H4 (cell line): ENCODE results near the gene SLC25A14. TPM values are rescaled to one million over a fixed set of nuclear protein-coding genes. Genes with fewer than 3 reads are reported as not detected.
A peak's percentile ranks its signal among the peaks of the same experiment; 100 is the strongest.

Source experiments
- DNase-seq: peaks from one replicate; pipeline ENCODE4 v3.0.0-alpha.2; 2015; ENCODE audit warnings: low spot score
- total RNA-seq: library from RNA; depleted of rRNA; stranded (reverse); fragments of >200 nt; shearing (Covaris generic); gene quantifications from 2 replicates; pipeline ENCODE4 v1.2.3, GENCODE V29; 2014; rRNA removed

SLC25A14 gene
- total RNA-seq, 1 experiment from 2014 or later = 16.7 TPM

GRCh38 chrX:130378024-130378669, 38.4 kb downstream of the SLC25A14 start:
- no peak for DNase-seq

- DNase-seq = no peak
Observed at GRCh38 chrX:130385520-130385919, 45.8 kb downstream of the SLC25A14 start, which contains the start of gene GPR119. Gene GPR119 (minus strand): TSS chrX:130385674. CDS start chrX:130385447, 227 bp downstream.

- no peak for DNase-seq
Observed at GRCh38 chrX:130386408-130386808, 46.7 kb downstream of the SLC25A14 start.

- peak; percentile 36 for DNase-seq
Observed at GRCh38 chrX:130393451-130394074, 53.8 kb downstream of the SLC25A14 start.

- no peak for DNase-seq
Observed at GRCh38 chrX:130395341-130395740, 55.6 kb downstream of the SLC25A14 start.

- DNase-seq = peak; percentile 66
Observed at GRCh38 chrX:130401415-130402207, 61.9 kb downstream of the SLC25A14 start, which contains the start of gene RBMX2. Gene RBMX2 (plus strand): TSS chrX:130401987. CDS start chrX:130402033, 46 bp downstream.

GRCh38 chrX:130402208-130402684, 62.5 kb downstream of the SLC25A14 start:
- no peak for DNase-seq

GRCh38 chrX:130413415-130413814, 73.7 kb downstream of the SLC25A14 start:
- no peak for DNase-seq

- DNase-seq = no peak
Observed at GRCh38 chrX:130414800-130415199, 75.1 kb downstream of the SLC25A14 start.

GRCh38 chrX:130415201-130415600, 75.5 kb downstream of the SLC25A14 start:
- DNase-seq = no peak

GRCh38 chrX:130416785-130417184, 77.1 kb downstream of the SLC25A14 start:
- no peak for DNase-seq

- no peak for DNase-seq
Observed at GRCh38 chrX:130418066-130418465, 78.3 kb downstream of the SLC25A14 start.

- DNase-seq = no peak
Observed at GRCh38 chrX:130418740-130419139, 79.0 kb downstream of the SLC25A14 start.

GRCh38 chrX:130419263-130419662, 79.5 kb downstream of the SLC25A14 start:
- no peak for DNase-seq

Other genes with a start within 250 kb of the SLC25A14 start
- gene ELF4, start 229.4 kb upstream of the SLC25A14 start, total RNA-seq = 11.4 and 11.9 TPM in 2 replicates
- 35.4 and 37.8 TPM in 2 replicates for gene AIFM1, start 174.1 kb upstream of the SLC25A14 start, total RNA-seq
- not detected in 2 replicates for gene RAB33A, start 168.0 kb upstream of the SLC25A14 start, total RNA-seq
- 5.8 and 8.1 TPM in 2 replicates for gene ZNF280C, start 71.0 kb upstream of the SLC25A14 start, total RNA-seq
- gene GPR119, start 45.8 kb downstream of the SLC25A14 start, total RNA-seq = not detected in 2 replicates
- gene RBMX2, start 62.1 kb downstream of the SLC25A14 start, total RNA-seq = 39.8 and 45.6 TPM in 2 replicates